Measurements from ENCODE around the gene MGLL. TPM values are rescaled to one million over a fixed set of nuclear protein-coding genes. Genes with fewer than 3 reads are reported as not detected.

MGLL gene
- total RNA-seq, 3 donors from 2014 or later: 212 to 515 (median 221) TPM

GRCh38 chr3:127772827-127773751, 49.2 kb downstream of the MGLL start:
- DNase-seq (peak in 1 of 3 donors; percentile 18), ATAC-seq (no peak)
- peaks cover 8% of the 10 kb centered on the region for H3K4me1 ChIP-seq (ENCODE audit: low read depth)
- H3K4me3 ChIP-seq: no peak overlapping the region
- H3K9me3 ChIP-seq: peaks cover 3% of the 10 kb centered on the region
- intact Hi-C loops (cut with DNase I, micrococcal nuclease): no loop called here
- no peaks in the 10 kb centered on the region for H3K36me3 ChIP-seq (ENCODE audit: low read depth)
- TF ChIP-seq, protein P1, sequence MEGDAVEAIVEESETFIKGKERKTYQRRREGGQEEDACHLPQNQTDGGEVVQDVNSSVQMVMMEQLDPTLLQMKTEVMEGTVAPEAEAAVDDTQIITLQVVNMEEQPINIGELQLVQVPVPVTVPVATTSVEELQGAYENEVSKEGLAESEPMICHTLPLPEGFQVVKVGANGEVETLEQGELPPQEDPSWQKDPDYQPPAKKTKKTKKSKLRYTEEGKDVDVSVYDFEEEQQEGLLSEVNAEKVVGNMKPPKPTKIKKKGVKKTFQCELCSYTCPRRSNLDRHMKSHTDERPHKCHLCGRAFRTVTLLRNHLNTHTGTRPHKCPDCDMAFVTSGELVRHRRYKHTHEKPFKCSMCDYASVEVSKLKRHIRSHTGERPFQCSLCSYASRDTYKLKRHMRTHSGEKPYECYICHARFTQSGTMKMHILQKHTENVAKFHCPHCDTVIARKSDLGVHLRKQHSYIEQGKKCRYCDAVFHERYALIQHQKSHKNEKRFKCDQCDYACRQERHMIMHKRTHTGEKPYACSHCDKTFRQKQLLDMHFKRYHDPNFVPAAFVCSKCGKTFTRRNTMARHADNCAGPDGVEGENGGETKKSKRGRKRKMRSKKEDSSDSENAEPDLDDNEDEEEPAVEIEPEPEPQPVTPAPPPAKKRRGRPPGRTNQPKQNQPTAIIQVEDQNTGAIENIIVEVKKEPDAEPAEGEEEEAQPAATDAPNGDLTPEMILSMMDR (IDR thresholded peaks at IDR 0.05): no peak

DNA sequence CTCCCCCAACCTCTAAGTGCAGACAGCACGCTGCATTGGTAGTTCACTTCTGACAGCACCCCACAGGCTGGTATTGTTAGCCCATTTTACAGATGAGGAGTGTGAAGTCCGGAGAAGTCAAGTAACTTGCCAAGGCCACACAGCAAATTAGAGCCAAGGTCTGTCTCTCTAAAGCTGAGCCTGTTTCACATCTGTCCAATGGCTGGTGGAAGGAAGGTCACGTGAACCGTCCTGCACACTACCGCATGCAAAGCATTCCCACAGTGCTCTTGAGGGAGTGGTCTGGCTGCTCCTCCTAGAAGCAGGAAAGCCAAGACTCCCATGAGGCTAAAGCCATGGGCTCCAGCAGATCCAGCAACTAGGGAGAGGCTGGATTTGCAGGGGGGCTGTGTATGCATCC, 50.0 kb downstream of the MGLL start:
- DNase-seq: no peak
- intact Hi-C loops (cut with DNase I, micrococcal nuclease): no loop called here
- TF ChIP-seq, protein P1 (IDR thresholded peaks at IDR 0.05): no peak
- Histone ChIP-seq H3K4me1 (ENCODE audit: low read depth) (peaks cover 5% of the 10 kb centered on the region), H3K36me3 (ENCODE audit: low read depth) (no peaks in the 10 kb centered on the region), H3K9me3 (peaks cover 4% of the 10 kb centered on the region), H3K4me3 (no peak overlapping the region)
- no peak for ATAC-seq

DNA sequence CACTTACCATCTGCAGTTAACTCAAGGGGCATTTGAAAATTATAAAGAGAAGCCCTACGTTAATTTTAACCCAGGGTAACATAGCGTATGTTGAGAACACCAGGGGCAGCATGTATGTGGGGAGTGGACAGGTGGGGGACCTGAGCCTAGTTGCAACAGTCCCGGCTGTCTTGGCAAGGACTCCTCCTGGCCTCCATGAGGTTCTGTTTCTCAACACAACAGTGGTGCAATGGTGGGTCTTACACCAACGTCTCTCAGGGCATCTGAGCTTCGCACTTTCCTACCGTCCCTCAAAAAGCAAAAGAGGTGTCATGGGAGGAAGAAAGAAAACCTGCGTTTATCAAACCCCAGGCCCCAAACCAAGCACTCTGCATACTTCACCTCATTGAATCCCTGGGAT, 50.6 kb downstream of the MGLL start:
- Histone ChIP-seq H3K4me1 (ENCODE audit: low read depth) (peaks cover 5% of the 10 kb centered on the region), H3K4me3 (no peak overlapping the region), H3K36me3 (ENCODE audit: low read depth) (no peaks in the 10 kb centered on the region), H3K9me3 (peaks cover 4% of the 10 kb centered on the region)
- intact Hi-C loops (cut with DNase I, micrococcal nuclease): no loop called here
- DNase-seq (no peak), ATAC-seq (no peak)
- TF ChIP-seq, protein P1 (IDR thresholded peaks at IDR 0.05): no peak

GRCh38 chr3:127770671-127771355, 51.5 kb downstream of the MGLL start:
- TF ChIP-seq, protein P1 (IDR thresholded peaks at IDR 0.05): no peak
- peak in 1 of 3 donors; percentile 17 for DNase-seq
- peaks cover 3% of the 10 kb centered on the region for H3K4me1 ChIP-seq (ENCODE audit: low read depth)
- intact Hi-C loops (cut with DNase I, micrococcal nuclease): no loop called here
- H3K36me3 ChIP-seq (ENCODE audit: low read depth): no peaks in the 10 kb centered on the region
- peaks cover 4% of the 10 kb centered on the region for H3K9me3 ChIP-seq
- ATAC-seq: no peak
- no peak overlapping the region for H3K4me3 ChIP-seq

- TF ChIP-seq, protein P1 (IDR thresholded peaks at IDR 0.05): no peak
- Histone ChIP-seq H3K4me1 (ENCODE audit: low read depth) (no peaks in the 10 kb centered on the region), H3K36me3 (ENCODE audit: low read depth) (no peaks in the 10 kb centered on the region), H3K9me3 (peaks cover 4% of the 10 kb centered on the region), H3K4me3 (no peak overlapping the region)
- ATAC-seq (no peak), DNase-seq (peak in 1 of 3 donors; percentile 26)
- intact Hi-C loops (cut with DNase I, micrococcal nuclease): no loop called here
Observed at GRCh38 chr3:127769284-127770081, 52.8 kb downstream of the MGLL start.

All from mucosa of descending colon (tissue), 3 donors.